Kidney glomerular epithelial cell (primary cell): Measurements from ENCODE around the gene MPZL1.
"Not testable (repeated sequence)": the region's sequence is repeated elsewhere in the genome, so short reads cannot be mapped to it uniquely, and the experiment has no call there.

ENCODE experiments used
- DNase-seq: peaks from one replicate; lab custom pipeline; 2025; lab: John Stamatoyannopoulos, UW

MPZL1 gene

DNA sequence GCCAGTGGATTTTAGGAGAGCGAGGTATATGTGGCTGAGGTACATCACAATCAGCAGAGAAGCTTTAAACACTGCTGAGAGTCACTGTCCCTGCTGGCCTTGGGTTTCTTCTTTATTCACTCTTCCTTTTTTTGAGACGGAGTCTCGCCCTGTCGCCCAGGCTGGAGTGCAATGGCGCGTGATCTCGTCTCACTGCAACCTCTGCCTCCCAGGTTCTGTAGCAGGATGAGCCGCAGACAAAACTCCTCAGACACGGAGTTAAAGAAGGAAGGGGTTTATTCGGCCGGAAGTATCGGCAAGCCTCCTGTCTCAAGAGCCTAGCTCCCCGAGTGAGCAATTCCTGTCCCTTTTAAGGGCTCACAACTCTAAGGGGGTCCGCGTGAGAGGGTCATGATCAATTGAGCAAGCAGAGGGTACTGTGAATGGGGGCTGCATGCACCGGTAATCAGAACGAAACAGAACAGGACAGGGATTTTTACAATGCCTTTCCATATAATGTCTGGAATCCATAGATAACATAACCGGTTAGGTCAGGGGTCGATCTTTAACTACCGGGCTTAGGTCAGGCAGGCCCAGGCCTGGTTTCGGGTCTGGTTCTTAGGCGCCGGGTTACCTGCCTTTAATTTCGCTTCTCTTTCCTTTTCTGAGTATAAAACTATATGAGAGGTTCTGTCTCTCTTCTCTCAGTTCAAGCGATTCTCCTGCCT lies 1.9 kb upstream of the MPZL1 start:
- DNase-seq = not testable (repeated sequence)

- DNase-seq = peak; percentile 32
Measured at GRCh38 chr1:167720965-167721616, 691 bp upstream of the MPZL1 start.

DNA sequence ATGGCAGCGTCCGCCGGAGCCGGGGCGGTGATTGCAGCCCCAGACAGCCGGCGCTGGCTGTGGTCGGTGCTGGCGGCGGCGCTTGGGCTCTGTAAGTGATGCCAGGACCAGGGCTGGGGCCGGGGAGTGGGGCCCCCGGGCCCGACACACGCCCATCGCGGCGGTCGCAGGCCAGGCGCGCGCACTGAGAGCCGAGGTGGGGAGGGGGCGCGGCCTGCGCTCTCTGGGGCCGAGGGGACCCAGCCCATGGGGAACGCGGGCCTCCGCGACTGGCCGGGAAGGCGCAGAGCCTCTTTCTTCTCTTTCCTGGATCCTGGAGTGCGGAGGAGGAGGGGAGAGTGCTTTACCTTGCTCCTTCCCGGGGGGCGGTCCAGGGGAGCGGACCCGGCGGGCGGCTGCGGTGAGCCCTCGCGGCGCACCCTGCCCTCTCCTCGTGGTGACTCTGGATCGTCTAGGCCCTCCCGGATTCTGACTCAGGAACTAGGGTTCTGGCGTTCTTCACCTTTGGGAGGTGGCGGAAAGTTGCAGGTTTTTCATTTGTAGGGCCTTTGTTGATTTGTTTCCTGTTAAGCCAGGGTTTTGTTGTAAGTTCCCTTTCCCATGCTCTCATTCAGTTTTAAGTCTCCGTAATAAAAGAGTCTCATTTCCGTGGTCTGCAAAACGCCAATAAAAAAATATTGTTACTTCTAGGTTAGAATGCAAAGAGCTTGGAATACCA lies 529 bp downstream of the MPZL1 start:
- DNase-seq = peak; percentile 36

- DNase-seq = no peak
Measured at GRCh38 chr1:167722870-167723251, 1.1 kb downstream of the MPZL1 start.

DNA sequence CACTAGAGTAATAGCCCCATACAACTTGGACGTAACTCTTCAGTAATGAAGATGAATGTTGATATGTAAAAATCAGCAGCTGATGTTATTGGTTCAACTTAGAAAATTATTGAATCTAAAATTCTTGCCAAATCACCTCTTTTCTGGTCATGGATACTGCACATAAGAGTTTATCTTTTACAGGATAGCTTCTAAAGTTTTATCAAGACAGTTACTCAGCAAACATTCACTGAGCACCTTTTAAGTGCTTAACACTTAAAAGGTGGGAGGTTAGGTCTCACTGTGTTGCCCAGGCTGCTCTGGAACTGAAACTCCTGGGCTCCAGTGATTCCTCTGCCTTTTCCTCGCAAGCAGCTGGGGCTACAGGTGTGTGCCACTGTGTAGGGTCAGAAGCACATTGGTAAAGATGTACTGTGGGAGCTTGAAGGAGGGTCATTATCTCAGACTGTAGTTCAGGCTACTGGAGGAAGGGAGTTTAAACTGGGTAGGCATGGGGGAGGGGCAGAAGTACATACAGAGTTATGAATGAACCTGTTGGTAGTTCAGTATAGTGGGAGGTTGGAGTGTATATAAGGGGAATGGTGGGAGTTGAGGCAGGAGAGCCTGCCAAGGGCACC lies 2.0 kb downstream of the MPZL1 start:
- DNase-seq = no peak

DNA sequence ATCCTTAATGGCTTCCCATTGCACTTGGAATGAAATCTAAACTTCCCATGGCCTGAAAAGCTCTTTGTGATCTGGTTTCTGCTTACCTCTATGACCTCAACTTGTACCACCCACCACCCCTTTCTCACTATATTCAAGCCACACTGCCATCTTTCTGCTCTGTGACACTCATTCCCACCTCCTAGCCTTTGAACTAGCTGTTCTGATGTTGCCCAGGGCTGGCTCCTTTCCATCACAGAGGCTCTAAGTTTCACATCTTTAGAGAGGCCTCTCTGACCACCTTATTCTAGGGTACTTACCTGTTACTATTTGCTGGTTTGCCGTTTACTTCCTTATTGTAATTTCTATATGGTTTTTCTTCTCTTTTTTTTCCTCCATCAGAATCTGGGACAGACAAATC lies 4.2 kb downstream of the MPZL1 start:
- DNase-seq = no peak

GRCh38 chr1:167728818-167729410 lies 7.1 kb downstream of the MPZL1 start:
- no peak for DNase-seq

DNA sequence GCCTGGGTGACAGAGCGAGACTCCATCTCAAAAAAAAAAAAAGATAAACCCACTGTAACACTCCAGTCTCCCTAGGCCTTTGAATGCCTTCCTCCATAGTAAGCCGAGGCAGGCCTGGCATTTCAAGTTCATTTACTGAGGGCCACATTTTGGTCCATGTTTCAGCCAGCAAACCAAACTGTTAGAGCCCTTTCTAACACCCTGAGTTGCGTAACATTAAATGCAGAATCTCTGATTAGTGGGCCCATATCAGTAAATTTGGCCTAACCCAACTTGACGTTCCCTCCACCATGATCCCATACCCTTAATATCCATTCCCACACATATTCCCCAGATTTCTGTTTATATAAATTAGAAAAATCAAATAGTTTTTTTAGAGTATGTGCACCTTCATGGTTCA lies 12.4 kb downstream of the MPZL1 start:
- no peak for DNase-seq

GRCh38 chr1:167734841-167735240 lies 13.1 kb downstream of the MPZL1 start:
- DNase-seq = no peak

DNA sequence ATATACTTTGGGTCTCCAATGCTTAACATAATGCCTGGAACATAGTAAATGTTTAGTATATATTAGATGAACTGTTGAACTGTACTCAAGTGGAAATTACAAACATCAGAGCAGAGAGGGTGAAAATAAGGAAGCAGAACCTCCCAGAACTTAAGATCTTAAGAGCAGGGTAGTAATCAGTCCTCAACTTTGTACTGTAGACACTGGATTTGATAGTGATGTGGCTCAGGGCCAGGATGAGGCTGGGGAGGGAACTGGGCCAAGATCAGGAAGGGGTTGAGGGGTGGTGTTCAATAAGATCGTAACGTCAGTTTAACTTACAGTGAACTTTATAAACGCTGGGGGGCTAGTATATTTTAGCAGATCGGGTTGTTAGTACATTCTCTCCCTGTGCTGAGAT lies 15.4 kb downstream of the MPZL1 start:
- no peak for DNase-seq

GRCh38 chr1:167738158-167738557 lies 16.4 kb downstream of the MPZL1 start:
- no peak for DNase-seq

GRCh38 chr1:167739752-167740151 lies 18.0 kb downstream of the MPZL1 start:
- DNase-seq = no peak

GRCh38 chr1:167741103-167741502 lies 19.3 kb downstream of the MPZL1 start:
- DNase-seq = not testable (repeated sequence)

DNA sequence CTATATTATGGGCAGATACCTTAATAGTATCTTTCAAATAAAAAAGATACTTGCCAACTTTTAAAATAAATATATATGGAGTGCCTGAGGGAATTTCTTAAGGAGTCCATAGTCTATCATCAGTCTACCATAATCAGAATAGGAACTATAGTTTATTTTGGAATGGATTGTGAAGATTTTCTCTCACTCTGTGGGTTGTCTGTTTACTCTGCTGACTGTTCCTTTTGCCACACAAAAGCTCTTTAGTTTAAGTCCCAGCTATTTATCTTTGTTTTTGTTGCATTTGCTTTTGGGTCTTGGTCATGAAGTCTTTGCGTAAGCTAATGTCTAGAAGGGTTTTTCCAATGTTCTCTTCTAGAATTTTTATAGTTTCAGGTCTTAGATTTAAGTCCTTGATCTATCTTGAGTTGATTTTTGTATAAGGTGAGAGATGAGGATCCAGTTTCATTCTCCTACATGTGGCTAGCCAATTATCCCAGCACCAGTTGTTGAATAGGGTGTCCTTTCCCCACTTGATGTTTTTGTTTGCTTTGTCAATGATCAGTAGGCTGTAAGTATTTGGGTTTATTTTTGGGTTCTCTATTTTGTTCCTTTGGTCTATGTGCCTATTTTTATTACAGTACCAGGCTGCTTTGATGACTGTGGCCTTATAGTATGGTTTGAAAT lies 20.7 kb downstream of the MPZL1 start:
- DNase-seq = not testable (repeated sequence)

DNA sequence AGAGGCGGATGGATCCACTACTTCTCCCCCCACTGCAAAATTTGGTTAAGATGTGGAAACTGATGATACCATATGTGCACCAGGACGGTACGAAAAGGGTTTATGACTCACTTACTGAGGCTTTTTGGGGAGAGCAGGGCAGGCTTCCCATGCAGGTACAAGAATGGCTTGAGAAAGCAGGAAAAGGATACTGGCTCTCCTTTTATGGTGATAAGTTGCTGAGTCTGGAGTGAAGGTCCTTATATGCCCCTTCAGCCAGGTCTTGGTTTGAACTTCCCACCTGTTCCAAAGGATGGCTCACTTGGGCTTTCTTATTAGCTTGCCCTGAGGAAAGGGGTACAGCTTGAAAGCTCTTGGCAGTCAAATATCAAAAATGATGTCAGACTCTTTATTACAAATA lies 23.1 kb downstream of the MPZL1 start:
- DNase-seq = no peak

DNA sequence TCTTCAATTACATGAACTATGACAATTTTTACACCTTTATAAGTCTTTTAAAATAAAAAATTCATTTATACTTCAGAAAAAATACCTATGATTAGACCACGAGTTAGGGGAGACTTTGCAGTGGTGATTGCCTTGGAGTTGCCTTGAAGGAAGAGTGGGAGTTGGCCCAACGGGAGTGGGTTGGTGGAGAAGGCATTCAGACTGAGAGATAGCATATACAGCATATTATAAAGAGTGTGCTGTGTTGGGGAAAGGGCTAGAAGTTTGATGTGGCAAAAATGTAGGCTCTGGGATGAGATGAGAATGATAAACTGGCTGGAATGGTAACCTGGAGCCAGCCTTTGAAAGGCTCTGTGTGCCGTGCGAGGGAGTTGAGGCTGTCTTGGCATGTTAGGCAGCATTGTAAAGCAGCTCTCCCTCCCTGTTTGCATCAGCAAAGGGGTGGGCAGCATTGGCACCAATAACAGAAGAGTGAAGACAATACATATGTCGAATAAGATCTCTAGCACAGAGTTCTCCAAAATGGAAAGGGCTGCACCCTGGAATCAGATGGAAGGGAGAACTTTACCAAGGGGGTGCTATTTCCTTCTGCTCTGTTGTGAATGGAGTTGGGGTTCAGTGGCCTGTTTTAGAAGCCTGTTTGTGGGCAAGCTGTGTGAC lies 24.4 kb downstream of the MPZL1 start:
- no peak for DNase-seq

GRCh38 chr1:167746988-167747655 lies 25.3 kb downstream of the MPZL1 start:
- no peak for DNase-seq

DNA sequence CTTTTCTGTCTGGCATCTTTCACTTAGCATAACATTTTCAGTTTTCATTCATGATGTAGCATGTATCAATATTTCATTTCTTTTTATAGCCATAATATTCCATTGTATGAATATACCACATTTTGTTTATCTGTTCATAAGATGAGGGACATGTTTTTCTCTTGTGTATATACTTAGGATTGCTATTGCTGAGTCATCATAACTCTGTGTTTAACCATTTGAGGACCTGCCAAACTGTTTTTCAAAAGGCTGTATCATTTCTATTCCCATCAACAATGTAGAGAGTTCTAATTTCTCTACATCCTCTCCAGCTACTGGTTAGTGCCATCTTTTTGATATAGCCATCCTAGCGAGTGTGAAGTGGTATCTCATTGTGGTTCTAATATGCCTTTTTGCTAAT lies 26.2 kb downstream of the MPZL1 start:
- no peak for DNase-seq

GRCh38 chr1:167748906-167749305 lies 27.1 kb downstream of the MPZL1 start:
- DNase-seq = no peak

DNA sequence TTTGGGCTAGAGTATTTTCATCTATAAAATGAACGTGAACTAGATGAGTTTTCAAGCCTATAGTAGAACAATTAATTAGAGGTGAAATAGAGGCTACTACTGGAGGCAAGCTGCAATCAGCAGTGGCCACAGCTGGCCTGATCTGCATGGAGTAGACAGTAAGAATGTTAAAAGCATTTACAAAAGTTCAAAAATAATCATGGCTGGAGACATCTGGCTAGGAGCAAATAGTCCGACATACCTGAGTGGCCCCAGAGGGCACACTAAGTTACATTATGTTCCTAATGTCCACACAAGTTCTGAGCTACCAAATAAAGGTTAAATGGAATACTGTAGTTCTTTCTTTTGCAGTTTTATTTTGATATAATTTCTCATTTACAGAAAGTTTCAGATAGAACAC lies 28.0 kb downstream of the MPZL1 start:
- DNase-seq = no peak

GRCh38 chr1:167750641-167751040 lies 28.9 kb downstream of the MPZL1 start:
- no peak for DNase-seq
